H1 (cell line): ENCODE data around the gene CCL1. TPM values are rescaled to one million over a fixed set of nuclear protein-coding genes. Genes with fewer than 3 reads are reported as not detected.

Experiments used
- CTCF ChIA-PET: fragments of 300-600 bp; sonication (Branson Sonifier 250); formaldehyde crosslinking; loops from one replicate; lab custom pipeline; 2021; ENCODE audit not compliant: partially characterized antibody; lab: Charles Lee
- POLR2A ChIA-PET: fragments of 300-600 bp; sonication (Branson Sonifier 250); formaldehyde crosslinking; loops from one replicate; lab custom pipeline; 2021; ENCODE audit warnings: inconsistent platforms; ENCODE audit not compliant: partially characterized antibody; lab: Charles Lee
- DNase-seq, 2 experiments: peaks; one replicate each; pipeline versions ENCODE4 v3.0.0 to v3.0.0-alpha.2; 2010 to 2022; ENCODE audit warnings: low spot score in 2 of 2, low read depth in 1 of 2, mixed read lengths in 1 of 2
- FAIRE-seq: peaks from 2 replicates; lab custom pipeline; 2011; peaks lifted over from hg19 to GRCh38; lab: Jason Lieb, UNC
- H2AFZ ChIP-seq: 2 replicates; pipeline ENCODE4 v1.8.1; 2012; ENCODE audit warnings: low read length, inconsistent platforms
- H2AK5ac ChIP-seq: 2 replicates; pipeline ENCODE4 v1.6.1; 2013; ENCODE audit warnings: low read depth, low read length
- H2BK120ac ChIP-seq: replicated peaks from 2 replicates; pipeline ENCODE3; 2013; ENCODE audit warnings: low read depth, low read length, inconsistent platforms
- H2BK12ac ChIP-seq: 2 replicates; pipeline ENCODE4 v1.6.1; 2013; ENCODE audit warnings: low read depth, low read length
- H2BK15ac ChIP-seq: 2 replicates; pipeline ENCODE4 v1.6.1; 2013; ENCODE audit warnings: low read length
- H2BK20ac ChIP-seq: 2 replicates; pipeline ENCODE4 v1.6.1; 2013; ENCODE audit warnings: low read length
- H2BK5ac ChIP-seq: 2 replicates; pipeline ENCODE4 v1.6.1; 2013; ENCODE audit warnings: low read depth, low read length
- H3K14ac ChIP-seq: 2 replicates; pipeline ENCODE4 v1.6.1; 2013; ENCODE audit warnings: inconsistent platforms; ENCODE audit not compliant: insufficient read length
- H3K18ac ChIP-seq: 2 replicates; pipeline ENCODE4 v1.6.1; 2013; ENCODE audit warnings: low read length; ENCODE audit errors: extremely low read depth
- H3K23ac ChIP-seq: 2 replicates; pipeline ENCODE4 v1.6.1; 2013; ENCODE audit warnings: inconsistent platforms; ENCODE audit not compliant: insufficient read length
- H3K23me2 ChIP-seq: 2 replicates; pipeline ENCODE4 v1.6.1; 2013; ENCODE audit warnings: low read depth, low read length
- H3K27ac ChIP-seq: 2 replicates; pipeline ENCODE4 v1.6.1; 2011; ENCODE audit warnings: low read depth, low read length, inconsistent platforms
- H3K27me3 ChIP-seq, 4 experiments: replicated peaks in 1 of 4; 1 replicate in 1 of 4; 2 replicates in 3 of 4; pipeline versions ENCODE4 v1.6.1 to v1.8.1; 2011 to 2013; ENCODE audit warnings: low read length in 3 of 4, mild to moderate bottlenecking in 3 of 4, inconsistent platforms in 2 of 4, mixed read lengths in 2 of 4, moderate library complexity in 1 of 4; ENCODE audit not compliant: control insufficient read depth in 3 of 4, insufficient read depth in 3 of 4; ENCODE audit errors: extremely low read depth in 1 of 4
- H3K36me3 ChIP-seq, 4 experiments: 2 replicates each; pipeline versions ENCODE4 v1.6.1 to v1.8.1; 2011 to 2013; ENCODE audit warnings: mild to moderate bottlenecking in 4 of 4, low read length in 3 of 4, moderate library complexity in 2 of 4, control low read depth in 1 of 4, inconsistent platforms in 1 of 4; ENCODE audit not compliant: insufficient read depth in 4 of 4, control insufficient read depth in 2 of 4
- H3K4ac ChIP-seq: replicated peaks from 2 replicates; pipeline ENCODE3; 2013; ENCODE audit warnings: low read length, low read depth, mixed read lengths, inconsistent platforms; ENCODE audit not compliant: insufficient read length
- H3K4me1 ChIP-seq, 4 experiments: replicated peaks in 1 of 4; 1 replicate in 1 of 4; 2 replicates in 3 of 4; pipeline versions ENCODE4 v1.6.1 to v1.8.1; 2011 to 2013; ENCODE audit warnings: low read length in 3 of 4, inconsistent platforms in 2 of 4, mixed read lengths in 1 of 4; ENCODE audit not compliant: insufficient read depth in 4 of 4, control insufficient read depth in 3 of 4
- H3K4me2 ChIP-seq, 2 experiments: 2 replicates each; pipeline versions ENCODE4 v1.6.1 to v1.8.1; 2011 to 2013; ENCODE audit warnings: low read depth in 2 of 2, low read length in 2 of 2, control low read depth in 1 of 2, inconsistent platforms in 1 of 2, mild to moderate bottlenecking in 1 of 2; ENCODE audit not compliant: insufficient read depth in 1 of 2
- H3K4me3 ChIP-seq, 4 experiments: fragments of 200-600, 300-600 bp in 1 of 4; sonication (generic), shearing (Covaris generic), sonication (Bioruptor Twin) in 1 of 4; 2 replicates each; pipeline versions ENCODE4 v1.5.1 to v1.8.1; 2011 to 2016; ENCODE audit warnings: low read length in 4 of 4, low read depth in 3 of 4, control low read depth in 2 of 4, inconsistent platforms in 2 of 4, mild to moderate bottlenecking in 2 of 4, mixed read lengths in 1 of 4, moderate library complexity in 1 of 4; ENCODE audit not compliant: insufficient read depth in 2 of 4; ENCODE audit errors: extremely low read depth in 1 of 4
- H3K56ac ChIP-seq: replicated peaks from 2 replicates; pipeline ENCODE3; 2013; ENCODE audit warnings: low read depth, mild to moderate bottlenecking, mixed read lengths, low read length, inconsistent platforms; ENCODE audit not compliant: insufficient read length
- H3K79me1 ChIP-seq: 2 replicates; pipeline ENCODE4 v1.6.1; 2013; ENCODE audit warnings: low read depth, low read length, control low read depth
- H3K79me2 ChIP-seq, 2 experiments: 2 replicates each; pipeline versions ENCODE4 v1.6.1 to v1.8.1; 2012 to 2013; ENCODE audit warnings: low read length in 2 of 2, mild to moderate bottlenecking in 2 of 2, inconsistent platforms in 1 of 2; ENCODE audit not compliant: insufficient read depth in 2 of 2, control insufficient read depth in 1 of 2
- H3K9ac ChIP-seq, 4 experiments: replicated peaks in 1 of 4; 1 replicate in 1 of 4; 2 replicates in 3 of 4; pipeline versions ENCODE4 v1.6.1 to v1.8.1; 2011 to 2013; ENCODE audit warnings: low read depth in 3 of 4, low read length in 3 of 4, control low read depth in 2 of 4, mild to moderate bottlenecking in 2 of 4, moderate library complexity in 2 of 4, inconsistent platforms in 1 of 4; ENCODE audit errors: extremely low read depth in 1 of 4
- H3K9me3 ChIP-seq, 2 experiments: 2 replicates each; pipeline versions ENCODE4 v1.6.1 to v1.8.1; 2012 to 2013; ENCODE audit warnings: mild to moderate bottlenecking in 2 of 2, moderate library complexity in 2 of 2, control low read depth in 1 of 2, inconsistent platforms in 1 of 2, low read depth in 1 of 2, low read length in 1 of 2, mixed read lengths in 1 of 2; ENCODE audit not compliant: insufficient read depth in 2 of 2
- H4K20me1 ChIP-seq, 2 experiments: replicated peaks in 1 of 2; 2 replicates each; pipeline versions ENCODE3 to v1.8.1; 2011 to 2013; ENCODE audit warnings: inconsistent platforms in 2 of 2, low read length in 2 of 2, mild to moderate bottlenecking in 1 of 2; ENCODE audit not compliant: insufficient read depth in 2 of 2, control insufficient read depth in 1 of 2
- H4K5ac ChIP-seq: 2 replicates; pipeline ENCODE4 v1.6.1; 2013; ENCODE audit warnings: low read length, low read depth, mixed read lengths, inconsistent platforms; ENCODE audit not compliant: insufficient read length
- H4K8ac ChIP-seq: 2 replicates; pipeline ENCODE4 v1.8.0; 2013; ENCODE audit warnings: mild to moderate bottlenecking, moderate library complexity, low read length, inconsistent platforms; ENCODE audit not compliant: insufficient read depth; ENCODE audit errors: extremely low read depth
- H4K91ac ChIP-seq: replicated peaks from 2 replicates; pipeline ENCODE3; 2013; ENCODE audit warnings: low read length, mixed read lengths, inconsistent platforms; ENCODE audit not compliant: insufficient read length
- EGR1 ChIP-seq: IDR thresholded peaks from 2 replicates; pipeline ENCODE4 v1.6.1; 2011; ENCODE audit warnings: low read depth, low read length, borderline replicate concordance
- EP300 ChIP-seq, 2 experiments: IDR thresholded peaks; 1 replicate in 1 of 2; 2 replicates in 1 of 2; pipeline ENCODE4 v1.6.1; 2011 to 2012; ENCODE audit warnings: low read depth in 2 of 2, low read length in 2 of 2, mild to moderate bottlenecking in 2 of 2, borderline replicate concordance in 1 of 2, inconsistent platforms in 1 of 2, moderate library complexity in 1 of 2
- KDM5A ChIP-seq: fragments of 200-600 bp; IDR thresholded peaks from 2 replicates; pipeline ENCODE4 v1.7.1; 2012; ENCODE audit warnings: mild to moderate bottlenecking, low read length, inconsistent platforms, mixed read lengths
- SAP30 ChIP-seq: fragments of 300-600 bp; sonication (generic); IDR thresholded peaks from 2 replicates; pipeline ENCODE4 v1.7.1; 2012; ENCODE audit warnings: low read length, moderate library complexity, mild to moderate bottlenecking, inconsistent platforms; ENCODE audit not compliant: insufficient read depth, insufficient replicate concordance
- TBP ChIP-seq: IDR thresholded peaks from 2 replicates; pipeline ENCODE4 v1.6.1; 2011; ENCODE audit warnings: low read depth, low read length, improper control_type of control experiment
- TEAD4 ChIP-seq: IDR thresholded peaks from 2 replicates; pipeline ENCODE4 v1.6.1; 2012; ENCODE audit warnings: low read depth, low read length, inconsistent platforms, mixed read lengths
- ZNF274 ChIP-seq: IDR thresholded peaks from 2 replicates; pipeline ENCODE4 v1.7.0; 2012; ENCODE audit warnings: low read length, borderline replicate concordance; ENCODE audit errors: extremely low read depth
- WGBS, 2 experiments: shearing (Covaris generic) in 1 of 2; methylation state at CpG; one replicate each; pipeline versions ENCODE4 v1.1.6 to v1.1.7; 2013 to 2015; ENCODE audit warnings: low lambda C conversion rate in 2 of 2, mixed read lengths in 2 of 2, inconsistent platforms in 1 of 2, low coverage in 1 of 2, missing lambda C conversion rate in 1 of 2; ENCODE audit not compliant: insufficient replicate concordance in 2 of 2, insufficient coverage in 1 of 2, insufficient read length in 1 of 2; ENCODE audit errors: extremely low coverage in 1 of 2, missing lambda C conversion rate in 1 of 2; 5-methylcytosine and 5-hydroxymethylcytosine counted together
- polyA plus RNA-seq, 7 experiments: library from polyadenylated mRNA; depleted of rRNA in 3 of 7; stranded (reverse) in 5 of 7; unstranded in 2 of 7; fragments of >200 nt in 5 of 7; fragments of 200-250 nt in 2 of 7; gene quantifications; 1 replicate in 5 of 7; 2 replicates in 1 of 7; 4 replicates in 1 of 7; pipeline versions ENCODE4 v1.2.1 to v1.2.3, GENCODE V29; 2011 to 2013; ENCODE audit warnings: missing spikeins in 2 of 7, mixed read lengths in 2 of 7
- total RNA-seq: library from RNA; stranded (reverse); fragmentation: NEBNext Ultra II Directional; extraction: Animal tissue kit (Norgen Biotek cat#: 25700); gene quantifications from 2 replicates; pipeline ENCODE4 v1.2.1, GENCODE V29; 2021

The CCL1 gene
- total and polyA plus RNA-seq, 2 of the 8 experiments (the other 6 are each of a cell fraction or from before 2014, with no cell fraction given) = not detected

DNA sequence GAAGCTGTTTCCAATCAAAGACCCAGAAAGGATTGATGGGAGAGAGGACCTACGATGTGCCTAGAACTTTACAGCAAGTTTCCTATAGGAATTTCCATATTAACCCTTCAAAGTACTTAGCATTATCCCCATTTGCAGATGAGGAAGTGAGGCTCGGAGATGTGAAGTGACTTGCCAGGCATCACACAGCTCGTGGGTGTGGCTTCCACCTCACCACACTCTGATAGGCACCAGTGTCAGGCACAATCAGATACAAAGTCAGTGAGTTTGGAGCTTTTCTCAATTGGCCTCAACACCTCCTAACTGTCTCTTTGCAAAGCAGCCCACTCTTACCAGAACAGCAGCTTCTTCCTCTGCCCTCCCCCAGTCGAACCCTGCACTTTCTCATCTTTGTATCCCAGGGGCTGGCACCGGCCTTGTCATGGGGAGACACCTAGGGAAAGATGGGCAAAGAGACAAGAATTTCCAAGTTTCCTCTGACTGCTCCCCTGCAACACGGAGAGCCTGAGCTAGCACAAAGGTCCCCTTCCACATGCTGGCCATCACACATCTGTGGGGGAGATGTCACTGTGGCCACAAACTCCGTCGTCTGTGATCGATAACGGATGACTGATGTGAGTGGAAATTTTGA, 37.4 kb upstream of the CCL1 start:
- Histone ChIP-seq H3K14ac (no peak overlapping the region), H3K79me1 (no peaks in the 10 kb centered on the region), H2BK15ac (no peak overlapping the region), H3K4me1 (peaks cover 0 to 4% (median 0%) of the 10 kb centered on the region in 4 experiments; a peak in 2 of 7 replicates), H2AK5ac (no peak overlapping the region), H3K27me3 (no peaks in the 10 kb centered on the region; a peak in 2 of 7 replicates), H2AFZ (no peak overlapping the region), H4K5ac (no peak overlapping the region), H3K4ac (no peak overlapping the region), H4K91ac (no peak overlapping the region), H3K36me3 (no peaks in the 10 kb centered on the region), H3K27ac (no peak overlapping the region), H3K4me3 (no peak overlapping the region), H3K23me2 (no peaks in the 10 kb centered on the region), H4K20me1 (no peaks in the 10 kb centered on the region), H2BK120ac (no peak overlapping the region), H3K9ac (no peak overlapping the region), H3K9me3 (no peaks in the 10 kb centered on the region), H3K18ac (no peak overlapping the region), H2BK5ac (no peak overlapping the region), H3K23ac (no peak overlapping the region), H3K56ac (no peak overlapping the region), H3K4me2 (no peak overlapping the region), H2BK20ac (no peak overlapping the region), H2BK12ac (no peak overlapping the region), H4K8ac (no peak overlapping the region), H3K79me2 (no peaks in the 10 kb centered on the region)
- FAIRE-seq (no peak), DNase-seq (no peak)
- WGBS, 2 experiments = 79% methylated on average over 10 of the region's 10 CpGs; no CpG with 5 or more reads in 1 of the 2 experiments
- CTCF ChIA-PET = interaction anchor here (1.0 to 3.1 kb wide), 4 partner anchors 10 to 119 kb away, joined by 3 to 10 read pairs (median 5); no protein-coding TSS in a partner anchor
- POLR2A ChIA-PET = no interaction called here
- no peak for TF ChIP-seq TBP
- TF ChIP-seq EP300 (IDR thresholded peaks at IDR 0.05; ENCODE audit: borderline replicate concordance in 1 of 2, low read depth in 2 of 2, low read length in 2 of 2) = no peak
- no peak for TF ChIP-seq EGR1
- TF ChIP-seq KDM5A = no peak
- no peak for TF ChIP-seq SAP30
- no peak for TF ChIP-seq ZNF274
- TF ChIP-seq TEAD4 = no peak
